SW480 (cell line): ENCODE results near the gene CD300A.
A peak's percentile ranks its signal among the peaks of the same experiment; 100 is the strongest.

Experiments
- DNase-seq: peaks from one replicate; pipeline ENCODE4 v3.0.0-alpha.2; 2016; ENCODE audit warnings: low spot score

The CD300A gene

DNA sequence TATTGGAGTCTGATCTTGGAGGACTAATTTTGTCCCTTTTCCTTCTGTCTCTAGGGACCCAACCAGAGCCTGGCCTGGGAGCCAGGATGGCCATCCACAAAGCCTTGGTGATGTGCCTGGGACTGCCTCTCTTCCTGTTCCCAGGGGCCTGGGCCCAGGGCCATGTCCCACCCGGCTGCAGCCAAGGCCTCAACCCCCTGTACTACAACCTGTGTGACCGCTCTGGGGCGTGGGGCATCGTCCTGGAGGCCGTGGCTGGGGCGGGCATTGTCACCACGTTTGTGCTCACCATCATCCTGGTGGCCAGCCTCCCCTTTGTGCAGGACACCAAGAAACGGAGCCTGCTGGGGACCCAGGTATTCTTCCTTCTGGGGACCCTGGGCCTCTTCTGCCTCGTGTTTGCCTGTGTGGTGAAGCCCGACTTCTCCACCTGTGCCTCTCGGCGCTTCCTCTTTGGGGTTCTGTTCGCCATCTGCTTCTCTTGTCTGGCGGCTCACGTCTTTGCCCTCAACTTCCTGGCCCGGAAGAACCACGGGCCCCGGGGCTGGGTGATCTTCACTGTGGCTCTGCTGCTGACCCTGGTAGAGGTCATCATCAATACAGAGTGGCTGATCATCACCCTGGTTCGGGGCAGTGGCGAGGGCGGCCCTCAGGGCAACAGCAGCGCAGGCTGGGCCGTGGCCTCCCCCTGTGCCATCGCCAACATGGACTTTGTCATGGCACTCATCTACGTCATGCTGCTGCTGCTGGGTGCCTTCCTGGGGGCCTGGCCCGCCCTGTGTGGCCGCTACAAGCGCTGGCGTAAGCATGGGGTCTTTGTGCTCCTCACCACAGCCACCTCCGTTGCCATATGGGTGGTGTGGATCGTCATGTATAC, 26.5 kb upstream of the CD300A start:
- no peak for DNase-seq

- no peak for DNase-seq
These were observed 24.9 kb upstream of the CD300A start for GRCh38 chr17:74441537-74441936.

DNA sequence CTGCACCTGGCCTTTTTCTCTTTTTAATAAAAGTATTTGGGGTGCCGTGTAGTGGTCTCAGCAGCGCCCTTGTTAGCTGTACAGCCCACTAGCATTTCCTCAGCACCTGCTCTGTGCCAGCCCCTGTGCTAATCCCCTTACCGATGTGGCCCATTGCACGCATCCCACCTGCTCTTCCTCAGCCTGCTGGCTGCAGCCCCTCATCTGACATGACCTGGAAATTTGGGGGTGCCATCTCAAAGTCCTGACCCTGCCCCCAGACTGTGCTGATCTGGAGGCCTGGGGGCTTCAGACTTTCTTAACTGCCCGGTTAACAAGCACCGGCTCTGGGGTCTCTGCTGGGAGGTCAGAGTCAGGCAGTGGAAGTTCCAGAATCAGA, 24.2 kb upstream of the CD300A start:
- DNase-seq, result no peak

- peak; percentile 47 for DNase-seq
These were observed 23.5 kb upstream of the CD300A start for GRCh38 chr17:74442670-74443515.

DNA sequence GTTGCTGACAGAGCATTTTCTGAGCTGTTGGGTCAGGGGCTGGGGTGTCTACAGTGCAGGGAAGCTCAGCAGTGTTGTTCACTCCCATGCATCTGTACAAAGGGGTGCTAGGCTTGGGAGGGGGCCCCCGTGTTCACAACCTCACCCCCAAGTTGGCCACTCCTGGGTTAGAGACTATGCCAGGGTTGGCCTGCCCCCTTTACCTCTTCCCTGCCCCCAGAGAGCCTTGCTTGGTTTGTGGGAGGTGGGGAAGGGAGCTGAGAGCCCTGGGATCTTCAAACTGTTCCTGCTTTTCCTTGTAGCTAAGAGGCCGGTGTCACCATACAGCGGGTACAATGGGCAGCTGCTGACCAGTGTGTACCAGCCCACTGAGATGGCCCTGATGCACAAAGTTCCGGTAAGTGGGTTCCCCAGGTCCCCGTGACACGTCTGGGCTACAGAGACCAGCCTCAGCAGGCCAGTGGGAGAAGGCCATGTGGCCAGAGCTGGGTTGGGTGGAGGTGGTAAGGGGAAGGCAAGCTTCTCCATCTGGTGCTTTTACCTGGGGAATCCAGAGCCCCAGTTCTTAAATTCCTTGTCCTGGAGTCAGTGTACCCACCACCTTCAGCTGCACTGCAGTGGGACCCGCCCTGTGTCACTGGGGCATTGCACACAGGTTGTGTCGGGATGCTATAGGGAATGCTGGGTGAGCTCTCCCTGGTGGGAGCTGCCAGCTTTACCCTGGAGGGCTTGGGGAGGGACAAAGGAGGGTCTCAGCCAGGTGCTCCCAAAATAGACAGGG, 22.7 kb upstream of the CD300A start:
- DNase-seq, result no peak

GRCh38 chr17:74444406-74444805, 22.0 kb upstream of the CD300A start:
- DNase-seq, result no peak

DNA sequence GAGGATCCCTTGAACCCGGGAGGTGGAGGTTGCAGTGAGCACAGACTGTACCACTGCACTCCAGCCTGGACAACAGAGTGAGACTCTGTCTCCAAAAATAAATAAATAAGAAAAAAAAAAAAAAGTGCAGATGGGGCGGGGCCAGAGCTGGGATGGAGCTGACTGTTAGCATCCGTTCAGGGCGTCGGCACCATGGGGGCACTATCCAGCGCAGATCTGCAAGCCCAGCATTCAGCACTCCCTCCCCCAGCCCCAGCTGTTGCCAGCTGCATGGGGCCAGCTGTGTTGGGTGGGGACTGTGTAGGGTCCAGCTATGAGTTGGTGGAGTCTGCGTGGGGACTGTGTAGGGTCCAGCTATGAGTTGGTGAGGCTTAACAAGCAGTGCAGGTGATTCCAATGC, 21.3 kb upstream of the CD300A start:
- DNase-seq, result no peak

- DNase-seq, result no peak
These were observed 19.6 kb upstream of the CD300A start for GRCh38 chr17:74446551-74447500.

DNA sequence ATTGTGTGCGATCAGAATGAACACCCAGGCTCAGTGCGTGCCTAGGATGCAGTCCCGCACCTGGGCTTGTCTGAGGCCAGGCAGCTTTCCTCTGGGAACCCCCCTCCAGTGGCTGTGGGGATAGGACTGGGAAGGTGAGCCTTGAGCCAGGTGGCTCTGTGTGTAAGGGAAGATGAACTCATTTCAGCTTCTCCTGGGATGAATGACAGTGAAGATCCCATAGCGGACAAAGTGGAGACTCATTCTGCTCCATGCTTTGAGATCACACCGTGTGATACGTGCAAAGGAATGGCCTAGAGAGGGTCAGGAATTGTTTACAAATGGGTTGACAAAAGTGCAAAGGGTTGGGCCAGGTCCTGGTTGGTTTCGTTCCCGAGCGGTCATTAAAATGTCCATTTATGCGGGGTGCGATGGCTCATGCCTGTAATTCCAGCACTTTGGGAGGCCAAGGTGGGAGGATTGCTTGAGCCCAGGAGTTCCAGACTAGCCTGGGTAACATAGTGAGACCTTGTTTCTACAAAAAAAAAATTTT, 18.7 kb upstream of the CD300A start:
- no peak for DNase-seq

GRCh38 chr17:74448756-74449155, 17.7 kb upstream of the CD300A start:
- no peak for DNase-seq

- no peak for DNase-seq
These were observed 17.1 kb upstream of the CD300A start for GRCh38 chr17:74449306-74449705.

DNA sequence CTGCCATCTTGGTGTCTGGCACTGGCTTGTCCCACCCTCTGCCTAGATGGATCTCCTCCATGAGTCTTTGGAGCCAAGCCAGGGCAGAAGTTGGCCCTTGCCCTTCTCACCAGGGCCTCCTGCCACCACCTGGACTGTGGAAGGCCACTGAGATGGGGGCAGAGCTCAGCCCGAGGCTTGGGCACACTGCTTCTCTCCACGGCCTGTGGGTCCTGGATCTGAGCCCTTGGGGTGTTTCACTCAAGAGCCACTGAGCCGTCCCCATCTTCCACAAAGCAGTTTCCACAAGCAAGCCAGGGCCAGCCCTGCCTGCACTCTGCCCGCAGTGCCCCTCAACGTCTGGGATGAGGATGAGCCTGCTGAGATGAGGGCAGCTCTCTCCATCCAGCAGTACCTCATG, 16.7 kb upstream of the CD300A start:
- DNase-seq, result no peak

DNA sequence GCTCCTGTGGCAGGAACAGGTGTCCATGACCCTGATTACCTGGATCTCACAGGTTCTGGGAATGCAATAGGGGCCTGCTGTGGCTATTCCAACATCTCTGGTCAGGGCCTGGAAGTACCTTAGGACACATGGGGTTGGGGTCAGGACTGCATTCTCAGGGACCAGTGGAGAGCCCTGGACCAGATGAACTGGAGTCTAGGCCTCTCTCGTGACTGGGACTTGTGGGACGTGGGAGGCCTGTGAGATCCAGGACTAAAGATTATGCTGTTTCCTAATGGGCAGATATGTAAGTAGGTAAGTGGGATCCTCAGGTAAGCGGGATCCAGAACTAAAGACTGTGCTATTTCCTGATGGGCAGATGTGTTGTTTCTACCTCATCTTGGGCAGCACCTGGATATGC, 16.2 kb upstream of the CD300A start:
- no peak for DNase-seq

DNA sequence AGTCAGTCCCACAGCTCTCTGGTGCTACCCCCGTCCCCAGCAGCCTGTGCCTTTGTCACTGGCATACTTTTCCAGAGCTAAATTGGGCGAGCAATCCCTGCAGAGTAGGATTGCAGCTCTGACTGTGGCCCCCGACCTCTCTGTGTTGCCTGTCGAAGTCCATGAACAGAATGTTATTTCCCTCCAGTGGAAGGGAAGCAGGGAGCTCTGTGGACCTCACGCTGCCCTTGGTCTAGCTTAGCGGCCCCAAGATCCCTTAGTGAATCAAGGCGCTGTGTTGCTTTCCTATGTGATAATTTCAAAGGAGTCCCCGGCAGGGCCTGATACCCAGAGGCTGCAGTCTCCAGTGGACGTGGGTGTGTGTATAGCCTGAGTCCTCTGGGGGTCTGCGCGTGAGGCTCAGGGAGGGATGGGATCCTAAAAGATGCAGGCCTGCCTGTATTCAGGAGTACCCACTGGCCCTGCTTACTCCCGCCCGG, 15.5 kb upstream of the CD300A start:
- no peak for DNase-seq

DNA sequence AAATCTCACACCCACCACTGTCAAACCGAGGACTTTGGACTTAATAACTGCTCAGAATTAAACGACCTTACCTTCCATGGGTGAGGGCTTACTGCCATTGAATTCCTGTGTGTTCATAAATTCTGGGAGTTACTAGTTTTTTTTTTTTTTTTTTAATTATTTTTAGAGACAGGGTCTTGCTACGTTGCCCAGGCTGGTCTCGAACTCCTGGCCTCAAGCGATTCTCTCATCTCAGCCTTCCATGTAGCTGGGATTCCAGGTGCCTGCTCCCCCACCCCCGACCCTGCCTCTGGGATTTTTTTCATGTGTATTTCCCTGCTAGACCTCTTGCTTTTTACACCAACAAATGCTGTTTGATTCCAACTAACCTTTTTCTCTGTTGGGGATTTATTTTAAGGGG, 14.9 kb upstream of the CD300A start:
- no peak for DNase-seq

- DNase-seq, result no peak
These were observed 14.2 kb upstream of the CD300A start for GRCh38 chr17:74452033-74452840.

DNA sequence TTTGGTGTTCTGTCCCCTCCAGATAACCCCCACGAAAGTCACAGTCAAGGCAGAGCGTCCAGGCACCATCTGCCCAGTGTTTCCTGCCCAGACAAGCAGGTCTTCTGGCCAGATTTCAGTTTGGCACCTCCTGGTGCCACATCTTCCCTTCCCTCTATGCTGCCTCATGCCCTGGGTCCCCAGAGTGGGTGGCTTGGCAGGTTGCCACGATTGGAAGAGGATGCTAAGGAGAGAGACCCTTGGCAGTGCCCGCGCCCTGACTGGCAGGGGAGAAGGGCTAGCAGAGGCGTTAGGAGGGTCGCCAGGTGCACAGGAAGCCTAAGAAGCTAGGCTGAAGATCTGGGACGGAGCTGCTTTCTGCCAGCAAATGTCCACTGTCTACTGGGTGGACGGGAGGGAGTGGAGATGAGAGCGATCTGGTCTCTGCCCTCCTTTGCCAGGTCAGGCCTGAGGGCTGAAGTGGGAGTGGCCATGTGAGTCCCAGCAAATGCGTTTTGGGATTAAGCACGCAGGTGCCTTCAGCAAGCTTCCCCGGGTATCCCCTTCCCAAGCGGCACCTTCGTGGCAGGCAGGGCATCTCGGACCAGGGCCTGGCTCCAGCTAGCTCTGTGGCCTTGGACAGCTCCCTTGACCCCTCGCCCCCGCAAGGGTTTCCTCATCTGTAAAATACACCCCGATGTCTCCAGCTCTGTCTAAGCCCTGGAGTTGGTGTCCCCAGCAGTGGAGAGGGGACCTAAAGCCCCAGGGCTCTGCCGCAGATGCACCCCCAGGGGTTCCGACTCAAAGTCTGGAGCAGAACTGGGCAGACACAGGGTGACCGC, 13.4 kb upstream of the CD300A start:
- no peak for DNase-seq

DNA sequence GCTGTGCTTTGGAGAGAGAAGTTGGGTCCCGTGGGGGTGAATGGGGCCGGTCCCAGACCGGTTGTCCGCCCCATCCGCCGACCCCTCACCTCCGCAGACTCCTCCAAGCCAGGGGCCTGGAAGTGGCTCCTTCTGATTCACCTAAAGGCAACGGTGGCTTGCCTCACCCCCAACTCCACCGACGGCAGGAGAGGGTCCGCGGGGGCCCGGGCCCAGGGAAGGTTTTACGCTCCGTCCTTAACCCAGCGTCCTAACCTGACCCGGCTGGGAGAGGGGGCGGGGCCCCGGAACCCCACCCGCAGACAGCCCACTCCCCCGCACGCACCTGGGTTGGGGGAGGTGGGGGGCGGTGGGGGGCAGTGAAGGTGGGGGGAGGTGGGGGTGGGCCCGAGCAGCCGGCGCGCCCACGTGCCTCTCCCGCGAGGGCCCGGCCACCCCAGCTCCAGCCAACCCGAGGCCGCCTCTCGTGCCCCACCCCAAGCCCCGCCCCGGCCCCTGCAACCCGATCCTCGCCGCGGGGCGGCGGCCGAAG, 12.7 kb upstream of the CD300A start:
- no peak for DNase-seq
